PFSK-1 (cell line): Measurements from ENCODE around the gene SNAPC3.

ENCODE experiments used
- FOXP2 ChIP-seq: optimal IDR thresholded peaks from 2 replicates; pipeline ENCODE3; 2011; ENCODE audit warnings: borderline replicate concordance, control low read depth, inconsistent platforms; ENCODE audit not compliant: insufficient read depth; ENCODE audit errors: extremely low read length, extremely low read depth
- POLR2AphosphoS5 ChIP-seq: IDR thresholded peaks from 2 replicates; pipeline ENCODE4 v1.6.1; 2012; ENCODE audit warnings: low read depth, mild to moderate bottlenecking, control low read depth, low read length, moderate library complexity
- REST ChIP-seq, 2 experiments: IDR thresholded peaks; 2 replicates each; pipeline versions ENCODE4 v1.6.1 to v1.8.0; 2011 to 2012; ENCODE audit warnings: low read depth in 2 of 2, low read length in 2 of 2, control low read depth in 1 of 2, inconsistent platforms in 1 of 2, mild to moderate bottlenecking in 1 of 2, moderate library complexity in 1 of 2; ENCODE audit not compliant: insufficient read depth in 1 of 2
- SIN3A ChIP-seq: IDR thresholded peaks from 2 replicates; pipeline ENCODE4 v1.6.1; 2012; ENCODE audit warnings: mild to moderate bottlenecking, low read length, moderate library complexity, borderline replicate concordance; ENCODE audit not compliant: insufficient read depth
- TAF1 ChIP-seq: IDR thresholded peaks from 2 replicates; pipeline ENCODE4 v1.6.1; 2012; ENCODE audit warnings: low read length, control low read depth, borderline replicate concordance; ENCODE audit not compliant: insufficient read depth

The SNAPC3 gene

DNA sequence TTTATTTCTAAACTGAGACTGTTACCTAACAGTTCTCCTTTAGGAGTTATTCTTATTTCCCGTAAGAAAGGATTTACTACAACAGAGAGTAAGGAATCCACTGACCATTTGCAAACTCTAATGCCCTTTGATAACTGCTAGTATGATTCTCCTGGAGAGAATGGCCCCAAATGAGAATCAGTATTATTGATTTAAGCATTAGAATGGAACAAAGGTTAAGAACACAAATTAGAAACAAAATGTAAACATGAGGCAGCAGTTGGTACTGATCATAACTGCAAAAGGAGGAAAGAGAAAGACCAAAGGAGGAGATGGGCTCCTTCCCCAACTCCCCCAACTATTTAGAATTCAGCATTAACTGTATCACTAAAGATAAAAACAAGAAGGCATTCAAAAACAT lies 57.4 kb downstream of the SNAPC3 start:
- TF ChIP-seq TAF1 = no peak
- no peak for TF ChIP-seq POLR2AphosphoS5
- no peak for TF ChIP-seq SIN3A

GRCh38 chr9:15482146-15482545 lies 59.5 kb downstream of the SNAPC3 start:
- TF ChIP-seq POLR2AphosphoS5 (no peak), SIN3A (no peak), TAF1 (no peak), FOXP2 (no peak), REST (IDR thresholded peaks at IDR 0.05; ENCODE audit: insufficient read depth in 1 of 2, low read depth in 2 of 2, low read length in 2 of 2) (no peak)

DNA sequence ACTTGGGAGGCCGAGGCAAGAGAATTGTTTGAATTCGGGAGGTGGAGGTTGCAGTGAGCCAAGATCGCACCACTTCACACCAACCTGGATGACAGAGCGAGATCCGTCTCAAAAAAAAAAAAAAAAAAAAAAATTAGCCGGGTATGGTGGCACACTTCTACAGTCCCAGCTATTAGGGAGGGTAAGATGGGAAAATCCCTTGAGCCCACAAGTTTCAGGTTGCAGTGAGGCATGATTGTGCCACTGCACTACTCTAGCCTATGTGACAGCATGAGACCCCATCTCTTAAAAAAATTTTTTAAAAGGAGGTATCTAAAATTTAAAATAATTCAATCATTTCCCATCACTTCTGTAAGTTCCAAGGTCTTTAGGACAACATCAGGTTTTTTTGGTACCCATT lies 62.1 kb downstream of the SNAPC3 start:
- TF ChIP-seq SIN3A (no peak), TAF1 (no peak), POLR2AphosphoS5 (no peak)

GRCh38 chr9:15485836-15486666 lies 63.4 kb downstream of the SNAPC3 start:
- TF ChIP-seq TAF1 (no peak), FOXP2 (no peak), REST (IDR thresholded peaks at IDR 0.05; ENCODE audit: insufficient read depth in 1 of 2, low read depth in 2 of 2, low read length in 2 of 2) (no peak), SIN3A (no peak), POLR2AphosphoS5 (no peak)

DNA sequence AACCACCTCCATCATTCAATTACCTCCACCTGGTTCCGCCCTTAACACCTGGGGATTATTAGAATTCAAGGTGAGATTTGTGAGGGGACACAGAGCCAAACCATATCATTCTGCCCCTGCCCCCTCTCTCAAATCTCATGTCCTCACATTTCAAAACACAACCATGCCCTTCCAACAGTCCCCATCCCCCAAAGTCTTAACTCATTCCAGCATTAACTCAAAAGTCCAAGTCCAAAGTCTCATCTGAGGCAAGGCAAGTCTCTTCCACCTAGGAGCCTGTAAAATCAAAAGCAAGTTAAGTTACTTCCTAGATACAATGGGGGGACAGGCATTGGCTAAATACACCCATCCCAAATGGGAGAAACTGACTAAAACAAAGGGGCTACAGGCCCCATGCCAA lies 69.3 kb downstream of the SNAPC3 start:
- TF ChIP-seq REST (IDR thresholded peaks at IDR 0.05; ENCODE audit: insufficient read depth in 1 of 2, low read depth in 2 of 2, low read length in 2 of 2) (no peak), FOXP2 (no peak), SIN3A (no peak), POLR2AphosphoS5 (no peak), TAF1 (no peak)

GRCh38 chr9:15492485-15493150 lies 69.9 kb downstream of the SNAPC3 start:
- TF ChIP-seq REST (IDR thresholded peaks at IDR 0.05; ENCODE audit: insufficient read depth in 1 of 2, low read depth in 2 of 2, low read length in 2 of 2) = no peak
- TF ChIP-seq POLR2AphosphoS5 = no peak
- no peak for TF ChIP-seq FOXP2
- no peak for TF ChIP-seq TAF1
- TF ChIP-seq SIN3A = no peak
